ENCODE results near the gene MYLK.

DNA sequence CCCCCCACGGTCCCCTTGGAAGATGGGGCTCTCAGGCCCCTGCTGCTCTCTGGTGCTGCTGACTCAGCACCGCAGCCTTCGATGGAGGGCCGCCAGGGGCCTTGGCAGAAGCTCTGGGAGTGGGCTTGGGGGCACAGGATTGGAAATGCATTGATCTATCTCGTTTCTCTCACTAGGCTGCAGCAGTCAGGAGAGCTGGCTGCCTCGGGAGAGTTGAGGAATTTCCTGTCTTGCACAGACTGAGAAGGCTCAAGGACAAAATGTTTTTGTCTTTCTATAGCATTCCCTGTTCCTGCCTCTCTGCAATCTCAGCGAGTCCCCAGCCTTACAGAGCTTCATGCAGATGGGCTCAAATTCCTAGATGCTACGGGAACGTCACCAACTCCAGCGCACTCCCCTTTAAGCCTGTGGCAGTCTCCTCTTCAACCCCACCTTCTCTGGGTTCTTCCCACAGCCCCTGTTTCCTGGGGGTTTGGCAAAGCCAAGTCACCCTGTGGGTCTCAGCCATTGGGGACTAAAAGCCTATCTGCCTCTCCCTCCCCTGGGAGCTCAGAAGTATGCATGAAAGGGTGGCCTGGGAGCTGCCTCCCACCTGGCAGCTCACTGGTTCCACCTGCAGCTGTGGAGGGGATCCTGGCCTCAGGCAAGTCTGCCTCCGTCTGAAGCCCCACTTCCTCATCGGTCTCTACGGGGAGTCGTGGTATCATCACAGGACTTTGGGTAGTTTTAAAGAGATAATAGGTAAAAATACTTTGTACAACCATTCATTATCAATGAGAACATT, 171.9 kb downstream of the MYLK start:
- TF ChIP-seq, protein P1, sequence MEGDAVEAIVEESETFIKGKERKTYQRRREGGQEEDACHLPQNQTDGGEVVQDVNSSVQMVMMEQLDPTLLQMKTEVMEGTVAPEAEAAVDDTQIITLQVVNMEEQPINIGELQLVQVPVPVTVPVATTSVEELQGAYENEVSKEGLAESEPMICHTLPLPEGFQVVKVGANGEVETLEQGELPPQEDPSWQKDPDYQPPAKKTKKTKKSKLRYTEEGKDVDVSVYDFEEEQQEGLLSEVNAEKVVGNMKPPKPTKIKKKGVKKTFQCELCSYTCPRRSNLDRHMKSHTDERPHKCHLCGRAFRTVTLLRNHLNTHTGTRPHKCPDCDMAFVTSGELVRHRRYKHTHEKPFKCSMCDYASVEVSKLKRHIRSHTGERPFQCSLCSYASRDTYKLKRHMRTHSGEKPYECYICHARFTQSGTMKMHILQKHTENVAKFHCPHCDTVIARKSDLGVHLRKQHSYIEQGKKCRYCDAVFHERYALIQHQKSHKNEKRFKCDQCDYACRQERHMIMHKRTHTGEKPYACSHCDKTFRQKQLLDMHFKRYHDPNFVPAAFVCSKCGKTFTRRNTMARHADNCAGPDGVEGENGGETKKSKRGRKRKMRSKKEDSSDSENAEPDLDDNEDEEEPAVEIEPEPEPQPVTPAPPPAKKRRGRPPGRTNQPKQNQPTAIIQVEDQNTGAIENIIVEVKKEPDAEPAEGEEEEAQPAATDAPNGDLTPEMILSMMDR (IDR thresholded peaks at IDR 0.05): no peak
- TF ChIP-seq POLR2A (IDR thresholded peaks at IDR 0.05): no peak
- no peak for TF ChIP-seq POLR2AphosphoS5 (IDR thresholded peaks at IDR 0.05)

Measured in suprapubic skin (tissue), 4 donors.